Panc1 (cell line): ENCODE results near the gene PFKFB3. TPM values are rescaled to one million over a fixed set of nuclear protein-coding genes. Genes with fewer than 3 reads are reported as not detected.
"Not testable (repeated sequence)": the region's sequence is repeated elsewhere in the genome, so short reads cannot be mapped to it uniquely, and the experiment has no call there.

Experiments
- ATAC-seq: fragments of 200-7000 bp; cut with Tn5 transposase; 2 replicates; pipeline ENCODE4 v1.9.1; 2020; ENCODE audit warnings: mild to moderate bottlenecking, moderate library complexity
- BruUV-seq: library from RNA; stranded (reverse); fragments of 400-500 nt; replicated peaks from 2 replicates; lab custom pipeline; 2021; lab: Mats Ljungman, UMichigan
- CTCF ChIA-PET: fragments of 300-600 bp; sonication (Branson Sonifier 250); formaldehyde crosslinking; loops from one replicate; lab custom pipeline; 2022; ENCODE audit warnings: antibody characterized with exemption; lab: Charles Lee
- POLR2A ChIA-PET: fragments of 300-600 bp; sonication (Branson Sonifier 250); formaldehyde crosslinking; loops from one replicate; lab custom pipeline; 2022; ENCODE audit warnings: antibody characterized with exemption; lab: Charles Lee
- DNase-seq: peaks from one replicate; pipeline ENCODE4 v3.0.0-alpha.2; 2010; ENCODE audit warnings: low read depth, low spot score
- H3K27ac ChIP-seq: 2 replicates; pipeline ENCODE4 v1.5.1; 2011; ENCODE audit warnings: mild to moderate bottlenecking, low read length, inconsistent platforms
- H3K27me3 ChIP-seq: fragments of 200-500 bp; sonication (Bioruptor generic); 2 replicates; pipeline ENCODE4 v1.6.0; 2014; ENCODE audit warnings: low read length, inconsistent platforms; ENCODE audit not compliant: control insufficient read depth, insufficient read depth
- H3K36me3 ChIP-seq: fragments of 200-500 bp; sonication (Bioruptor generic); 2 replicates; pipeline ENCODE4 v1.5.1; 2014; ENCODE audit warnings: inconsistent platforms, mild to moderate bottlenecking, low read length, moderate library complexity; ENCODE audit not compliant: control insufficient read depth, insufficient read depth
- H3K4me1 ChIP-seq: 2 replicates; pipeline ENCODE4 v1.5.1; 2011; ENCODE audit warnings: inconsistent platforms, mild to moderate bottlenecking, low read length, moderate library complexity; ENCODE audit not compliant: control insufficient read depth, insufficient read depth
- H3K4me3 ChIP-seq, 2 experiments: 2 replicates each; pipeline ENCODE4 v1.5.1; 2011 to 2012; ENCODE audit warnings: low read depth in 2 of 2, low read length in 2 of 2, mild to moderate bottlenecking in 2 of 2, inconsistent platforms in 1 of 2, moderate library complexity in 1 of 2
- H3K9me3 ChIP-seq: fragments of 200-500 bp; sonication (Bioruptor generic); 2 replicates; pipeline ENCODE4 v1.5.1; 2014; ENCODE audit warnings: low read depth, mild to moderate bottlenecking, inconsistent platforms, low read length, moderate library complexity; ENCODE audit not compliant: control insufficient read depth, insufficient read depth
- POLR2AphosphoS5 ChIP-seq: IDR thresholded peaks from 2 replicates; pipeline ENCODE4 v1.6.1; 2012; ENCODE audit warnings: mild to moderate bottlenecking, low read depth, low read length, moderate library complexity
- REST ChIP-seq, 2 experiments: IDR thresholded peaks; 2 replicates each; pipeline ENCODE4 v1.6.1; 2011 to 2012; ENCODE audit warnings: low read depth in 2 of 2, control low read depth in 1 of 2, low read length in 1 of 2, mild to moderate bottlenecking in 1 of 2, moderate library complexity in 1 of 2; ENCODE audit not compliant: insufficient read depth in 1 of 2
- SIN3A ChIP-seq: IDR thresholded peaks from 2 replicates; pipeline ENCODE4 v1.6.1; 2012; ENCODE audit warnings: low read depth, mild to moderate bottlenecking, low read length, moderate library complexity, borderline replicate concordance; ENCODE audit not compliant: insufficient read depth
- TCF7L2 ChIP-seq: IDR thresholded peaks from 2 replicates; pipeline ENCODE4 v1.6.1; 2011; ENCODE audit warnings: mild to moderate bottlenecking, low read depth, low read length, inconsistent platforms
- in situ Hi-C: cut with HindIII; loops from 2 replicates; pipeline ENCODE4 v1.10.0; 2016; ENCODE audit warnings: low sequenced_read_pairs, low pct_unique_long_range_greater_than_20kb
- intact Hi-C: fragments of 100-400 bp; cut with micrococcal nuclease; formaldehyde crosslinking; loops from one replicate; pipeline ENCODE4 v1.10.0; 2022; ENCODE audit not compliant: unreplicated experiment
- total RNA-seq: library from RNA; stranded (reverse); gene quantifications from one replicate; pipeline ENCODE4 v1.2.1, GENCODE V29; 2021; ENCODE audit not compliant: unreplicated experiment
- TF ChIP-seq, protein P1 (sequence below): fragments of 450-650 bp; IDR thresholded peaks from 2 replicates; pipeline ENCODE4 v1.5.1; 2017; ENCODE audit warnings: mild to moderate bottlenecking

PFKFB3 gene
- total RNA-seq, 1 experiment from 2014 or later = 17.1 TPM

- ATAC-seq (no peak), DNase-seq (no peak)
- peaks cover 10% of the 10 kb centered on the region for H3K4me1 ChIP-seq
- H3K9me3 ChIP-seq = no peaks in the 10 kb centered on the region
- TF ChIP-seq, protein P1, sequence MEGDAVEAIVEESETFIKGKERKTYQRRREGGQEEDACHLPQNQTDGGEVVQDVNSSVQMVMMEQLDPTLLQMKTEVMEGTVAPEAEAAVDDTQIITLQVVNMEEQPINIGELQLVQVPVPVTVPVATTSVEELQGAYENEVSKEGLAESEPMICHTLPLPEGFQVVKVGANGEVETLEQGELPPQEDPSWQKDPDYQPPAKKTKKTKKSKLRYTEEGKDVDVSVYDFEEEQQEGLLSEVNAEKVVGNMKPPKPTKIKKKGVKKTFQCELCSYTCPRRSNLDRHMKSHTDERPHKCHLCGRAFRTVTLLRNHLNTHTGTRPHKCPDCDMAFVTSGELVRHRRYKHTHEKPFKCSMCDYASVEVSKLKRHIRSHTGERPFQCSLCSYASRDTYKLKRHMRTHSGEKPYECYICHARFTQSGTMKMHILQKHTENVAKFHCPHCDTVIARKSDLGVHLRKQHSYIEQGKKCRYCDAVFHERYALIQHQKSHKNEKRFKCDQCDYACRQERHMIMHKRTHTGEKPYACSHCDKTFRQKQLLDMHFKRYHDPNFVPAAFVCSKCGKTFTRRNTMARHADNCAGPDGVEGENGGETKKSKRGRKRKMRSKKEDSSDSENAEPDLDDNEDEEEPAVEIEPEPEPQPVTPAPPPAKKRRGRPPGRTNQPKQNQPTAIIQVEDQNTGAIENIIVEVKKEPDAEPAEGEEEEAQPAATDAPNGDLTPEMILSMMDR = no peak
- no peak for TF ChIP-seq TCF7L2
- no peak for TF ChIP-seq SIN3A
- no peak for TF ChIP-seq REST (IDR thresholded peaks at IDR 0.05; ENCODE audit: insufficient read depth in 1 of 2, low read depth in 2 of 2, low read length in 1 of 2)
- no peak for TF ChIP-seq POLR2AphosphoS5
- in situ Hi-C loops (no loop called here), intact Hi-C loops (no loop called here)
- POLR2A ChIA-PET = no interaction called here
- no peaks in the 10 kb centered on the region for H3K27me3 ChIP-seq
- H3K27ac ChIP-seq = no peak overlapping the region
- no TSS peak for BruUV-seq
- no peak overlapping the region for H3K4me3 ChIP-seq
- H3K36me3 ChIP-seq = peaks cover 2% of the 10 kb centered on the region; the same call in 1 of the 2 replicates
- CTCF ChIA-PET = no interaction called here
Observed at GRCh38 chr10:6165221-6165725, 37.5 kb upstream of the PFKFB3 start.

- H3K27me3 ChIP-seq, H3K4me3 ChIP-seq, H3K27ac ChIP-seq, CTCF ChIA-PET, H3K36me3 ChIP-seq, intact Hi-C loops, in situ Hi-C loops, BruUV-seq, H3K4me1 ChIP-seq, DNase-seq, POLR2A ChIA-PET, ATAC-seq, H3K9me3 ChIP-seq: not testable (repeated sequence)
Observed at GRCh38 chr10:6165933-6166332, 36.8 kb upstream of the PFKFB3 start.

GRCh38 chr10:6167456-6167855 lies 35.3 kb upstream of the PFKFB3 start:
- TF ChIP-seq TCF7L2 (no peak), SIN3A (no peak), POLR2AphosphoS5 (no peak), REST (IDR thresholded peaks at IDR 0.05; ENCODE audit: insufficient read depth in 1 of 2, low read depth in 2 of 2, low read length in 1 of 2) (no peak)
- TF ChIP-seq, protein P1 = no peak
- H3K4me3 ChIP-seq = no peak overlapping the region
- in situ Hi-C loops (no loop called here), intact Hi-C loops (no loop called here)
- DNase-seq = no peak
- no peaks in the 10 kb centered on the region for H3K9me3 ChIP-seq
- peaks cover 8% of the 10 kb centered on the region for H3K4me1 ChIP-seq
- ChIA-PET CTCF (no interaction called here), POLR2A (no interaction called here)
- no peak for ATAC-seq
- no TSS peak for BruUV-seq
- H3K27me3 ChIP-seq = no peaks in the 10 kb centered on the region
- peaks cover 2% of the 10 kb centered on the region; the same call in 1 of the 2 replicates for H3K36me3 ChIP-seq
- no peak overlapping the region for H3K27ac ChIP-seq
